NCI-H446 (cell line): Measurements from ENCODE around the gene CD52.
A peak's percentile ranks its signal among the peaks of the same experiment; 100 is the strongest.

Experiments used
- DNase-seq, 2 experiments: peaks; one replicate each; lab custom pipeline; 2025; lab: John Stamatoyannopoulos, UW

Gene CD52

GRCh38 chr1:26317612-26318337 lies at the start of gene CD52:
TSS of gene CD52 (plus strand) at chr1:26317958. CDS start at chr1:26318018, 60 bp downstream.
- no peak for DNase-seq

GRCh38 chr1:26268290-26269197 lies 49.2 kb upstream of the CD52 start:
- DNase-seq, result no peak

- no peak for DNase-seq
These were observed 48.6 kb upstream of the CD52 start for GRCh38 chr1:26269198-26269550.

GRCh38 chr1:26274801-26275425 lies 42.8 kb upstream of the CD52 start:
- DNase-seq, result no peak

- peak; percentile 37 to 82 for DNase-seq
These were observed 42.0 kb upstream of the CD52 start for GRCh38 chr1:26275580-26276431.

- DNase-seq, result peak in 1 of 2 experiments; percentile 46
These were observed 41.3 kb upstream of the CD52 start for GRCh38 chr1:26276432-26276838.

- DNase-seq, result no peak
These were observed 40.5 kb upstream of the CD52 start for GRCh38 chr1:26277261-26277661.

GRCh38 chr1:26277719-26278118 lies 40.0 kb upstream of the CD52 start:
- DNase-seq, result no peak

- no peak for DNase-seq
These were observed 39.5 kb upstream of the CD52 start for GRCh38 chr1:26278303-26278702.

- no peak for DNase-seq
These were observed 38.9 kb upstream of the CD52 start for GRCh38 chr1:26278724-26279455.

GRCh38 chr1:26279456-26280332 lies 38.1 kb upstream of the CD52 start, which contains the start of gene SH3BGRL3:
TSS of gene SH3BGRL3 (plus strand) at chr1:26280086. CDS start at chr1:26280156, 70 bp downstream.
- peak; percentile 60 to 86 for DNase-seq

- DNase-seq, result peak in 1 of 2 experiments; percentile 56
These were observed 37.3 kb upstream of the CD52 start for GRCh38 chr1:26280333-26281042.

GRCh38 chr1:26281091-26281958 lies 36.4 kb upstream of the CD52 start:
- no peak for DNase-seq

- no peak for DNase-seq
These were observed 35.8 kb upstream of the CD52 start for GRCh38 chr1:26281971-26282370.

- DNase-seq, result no peak
These were observed 35.3 kb upstream of the CD52 start for GRCh38 chr1:26282401-26282918.

- DNase-seq, result no peak
These were observed 34.4 kb upstream of the CD52 start for GRCh38 chr1:26283279-26283853.

GRCh38 chr1:26283871-26284596 lies 33.7 kb upstream of the CD52 start:
- no peak for DNase-seq
